Natural killer cell treated with Interleukin-12 subunit alpha and Interleukin-12 subunit beta and Interleukin-15 and Interleukin-18, amount 100 ng/mL, for 72 hours (primary cell): Measurements from ENCODE around the gene RPS15A. TPM values are rescaled to one million over a fixed set of nuclear protein-coding genes. Genes with fewer than 3 reads are reported as not detected.

Experiments
- ATAC-seq, 2 donors: fragments of 150-1000 bp; cut with Tn5 transposase in 1 of 2; sonication (Bioruptor Pico), chemical (Tn5 transposase) in 1 of 2; 2 replicates each; pipeline ENCODE4 v1.10.0; 2021
- DNase-seq: peaks from one replicate; pipeline ENCODE4 v3.0.0; 2022; ENCODE audit warnings: low spot score
- H3K27ac Mint-ChIP-seq, 2 donors: 1 replicate in 1 of 2; 2 replicates in 1 of 2; pipeline ENCODE4 v1.8.0; 2022; ENCODE audit warnings: mixed read lengths in 2 of 2, mild to moderate bottlenecking in 1 of 2, moderate library complexity in 1 of 2
- H3K27me3 Mint-ChIP-seq, 2 donors: 1 replicate in 1 of 2; 2 replicates in 1 of 2; pipeline ENCODE4 v1.8.0; 2022; ENCODE audit warnings: mixed read lengths in 2 of 2
- H3K36me3 Mint-ChIP-seq: one replicate; pipeline ENCODE4 v1.8.0; 2022; ENCODE audit warnings: mixed read lengths
- H3K4me1 Mint-ChIP-seq, 2 donors: 1 replicate in 1 of 2; 2 replicates in 1 of 2; pipeline ENCODE4 v1.8.0; 2022; ENCODE audit warnings: low read depth in 2 of 2, mixed read lengths in 2 of 2, mild to moderate bottlenecking in 1 of 2
- H3K4me3 Mint-ChIP-seq: one replicate; pipeline ENCODE4 v1.8.0; 2022; ENCODE audit warnings: mixed read lengths
- H3K9me3 Mint-ChIP-seq: 2 replicates; pipeline ENCODE4 v1.8.0; 2022; ENCODE audit warnings: mixed read lengths
- total RNA-seq, 2 donors: library from RNA; stranded (reverse); gene quantifications; one replicate each; pipeline ENCODE4 v1.2.3, GENCODE V29; 2022

The RPS15A gene
- 1,000 to 10,000 TPM in 1 of 2 donors, 100 to 1,000 TPM in 1; 497 to 1,038 TPM for total RNA-seq

GRCh38 chr16:18789850-18790706 lies at the start of gene RPS15A:
RPS15A (minus strand) TSS chr16:18790334; CDS start chr16:18789113, 1,221 bp downstream.
- H3K27ac Mint-ChIP-seq, result peak within 1 kb of the TSS; percentile 94 to 98
- peaks cover 45% of the 10 kb centered on the region for H3K36me3 Mint-ChIP-seq
- peaks cover 53 to 54% of the 10 kb centered on the region in 2 donors for H3K4me1 Mint-ChIP-seq
- DNase-seq, result peak; percentile 95
- H3K4me3 Mint-ChIP-seq, result peak within 1 kb of the TSS; percentile 93
- H3K27me3 Mint-ChIP-seq, result no peaks in the 10 kb centered on the region
- peak; percentile 95 to 98 for ATAC-seq
- H3K9me3 Mint-ChIP-seq, result no peaks in the 10 kb centered on the region

GRCh38 chr16:18839555-18839954 lies 49.4 kb upstream of the RPS15A start:
- H3K27ac Mint-ChIP-seq, result no peak overlapping the region
- no peaks in the 10 kb centered on the region for H3K27me3 Mint-ChIP-seq
- no peak overlapping the region for H3K4me3 Mint-ChIP-seq
- ATAC-seq (no peak), DNase-seq (no peak)
- H3K4me1 Mint-ChIP-seq, result peaks cover 3 to 5% of the 10 kb centered on the region in 2 donors
- no peaks in the 10 kb centered on the region for H3K9me3 Mint-ChIP-seq
- peaks cover 55% of the 10 kb centered on the region for H3K36me3 Mint-ChIP-seq

GRCh38 chr16:18836702-18837101 lies 46.6 kb upstream of the RPS15A start:
- no peaks in the 10 kb centered on the region for H3K27me3 Mint-ChIP-seq
- no peak overlapping the region for H3K27ac Mint-ChIP-seq
- no peak for DNase-seq
- peaks cover 3 to 5% of the 10 kb centered on the region in 2 donors for H3K4me1 Mint-ChIP-seq
- H3K36me3 Mint-ChIP-seq, result peaks cover 44% of the 10 kb centered on the region
- no peaks in the 10 kb centered on the region for H3K9me3 Mint-ChIP-seq
- ATAC-seq, result no peak
- no peak overlapping the region for H3K4me3 Mint-ChIP-seq

- Mint-ChIP-seq H3K36me3 (peaks cover 43% of the 10 kb centered on the region), H3K27me3 (no peaks in the 10 kb centered on the region), H3K27ac (no peak overlapping the region), H3K4me1 (peaks cover 3 to 5% of the 10 kb centered on the region in 2 donors), H3K9me3 (no peaks in the 10 kb centered on the region), H3K4me3 (no peak overlapping the region)
- DNase-seq (no peak), ATAC-seq (no peak)
Measured at GRCh38 chr16:18834864-18835263, 44.7 kb upstream of the RPS15A start.

- no peaks in the 10 kb centered on the region for H3K9me3 Mint-ChIP-seq
- no peak overlapping the region for H3K27ac Mint-ChIP-seq
- no peaks in the 10 kb centered on the region for H3K27me3 Mint-ChIP-seq
- H3K36me3 Mint-ChIP-seq, result peaks cover 37% of the 10 kb centered on the region
- DNase-seq (no peak), ATAC-seq (no peak)
- peaks cover 3 to 5% of the 10 kb centered on the region in 2 donors for H3K4me1 Mint-ChIP-seq
- H3K4me3 Mint-ChIP-seq, result no peak overlapping the region
Measured at GRCh38 chr16:18833707-18834505, 43.8 kb upstream of the RPS15A start.

- no peak overlapping the region for H3K4me3 Mint-ChIP-seq
- peaks cover 5 to 7% of the 10 kb centered on the region in 2 donors for H3K4me1 Mint-ChIP-seq
- H3K9me3 Mint-ChIP-seq, result no peaks in the 10 kb centered on the region
- DNase-seq, result no peak
- no peak overlapping the region for H3K27ac Mint-ChIP-seq
- ATAC-seq, result no peak
- peaks cover 36% of the 10 kb centered on the region for H3K36me3 Mint-ChIP-seq
- no peaks in the 10 kb centered on the region for H3K27me3 Mint-ChIP-seq
Measured at GRCh38 chr16:18832613-18833012, 42.5 kb upstream of the RPS15A start.

GRCh38 chr16:18832006-18832405 lies 41.9 kb upstream of the RPS15A start:
- no peak overlapping the region for H3K27ac Mint-ChIP-seq
- peaks cover 32% of the 10 kb centered on the region for H3K36me3 Mint-ChIP-seq
- no peak overlapping the region for H3K4me3 Mint-ChIP-seq
- no peak for ATAC-seq
- no peaks in the 10 kb centered on the region for H3K27me3 Mint-ChIP-seq
- H3K4me1 Mint-ChIP-seq, result peaks cover 5 to 7% of the 10 kb centered on the region in 2 donors
- DNase-seq, result no peak
- no peaks in the 10 kb centered on the region for H3K9me3 Mint-ChIP-seq

- no peak for DNase-seq
- Mint-ChIP-seq H3K27ac (no peak overlapping the region), H3K27me3 (no peaks in the 10 kb centered on the region), H3K9me3 (no peaks in the 10 kb centered on the region), H3K4me3 (no peak overlapping the region), H3K4me1 (peaks cover 4 to 5% of the 10 kb centered on the region in 2 donors), H3K36me3 (peaks cover 21% of the 10 kb centered on the region)
- ATAC-seq, result no peak
Measured at GRCh38 chr16:18829251-18829650, 39.1 kb upstream of the RPS15A start.

- Mint-ChIP-seq H3K4me3 (no peak overlapping the region), H3K27me3 (no peaks in the 10 kb centered on the region), H3K36me3 (peaks cover 15% of the 10 kb centered on the region), H3K27ac (peak overlapping the region; percentile 15 to 31), H3K4me1 (peaks cover 4 to 5% of the 10 kb centered on the region in 2 donors), H3K9me3 (no peaks in the 10 kb centered on the region)
- no peak for ATAC-seq
- DNase-seq, result no peak
Measured at GRCh38 chr16:18827890-18828289, 37.8 kb upstream of the RPS15A start.

- Mint-ChIP-seq H3K36me3 (peaks cover 14% of the 10 kb centered on the region), H3K4me3 (no peak overlapping the region), H3K9me3 (no peaks in the 10 kb centered on the region), H3K27me3 (no peaks in the 10 kb centered on the region), H3K4me1 (peaks cover 7 to 9% of the 10 kb centered on the region in 2 donors), H3K27ac (no peak overlapping the region)
- no peak for ATAC-seq
- DNase-seq, result no peak
Measured at GRCh38 chr16:18816286-18816685, 26.2 kb upstream of the RPS15A start.

- H3K4me1 Mint-ChIP-seq, result no peaks in the 10 kb centered on the region
- H3K4me3 Mint-ChIP-seq, result no peak overlapping the region
- peaks cover 31% of the 10 kb centered on the region for H3K36me3 Mint-ChIP-seq
- H3K27ac Mint-ChIP-seq, result no peak overlapping the region
- H3K27me3 Mint-ChIP-seq, result no peaks in the 10 kb centered on the region
- DNase-seq, result no peak
- no peak for ATAC-seq
- H3K9me3 Mint-ChIP-seq, result no peaks in the 10 kb centered on the region
Measured at GRCh38 chr16:18811925-18812324, 21.8 kb upstream of the RPS15A start.

GRCh38 chr16:18809165-18809564 lies 19.0 kb upstream of the RPS15A start:
- Mint-ChIP-seq H3K27ac (peak overlapping the region in 1 of 2 donors; percentile 0), H3K4me1 (peaks cover 11 to 22% of the 10 kb centered on the region in 2 donors), H3K4me3 (no peak overlapping the region), H3K9me3 (no peaks in the 10 kb centered on the region), H3K36me3 (peaks cover 40% of the 10 kb centered on the region), H3K27me3 (no peaks in the 10 kb centered on the region)
- ATAC-seq (no peak), DNase-seq (no peak)

GRCh38 chr16:18805257-18805773 lies 15.2 kb upstream of the RPS15A start:
- Mint-ChIP-seq H3K27ac (peak overlapping the region; percentile 94 to 95), H3K4me3 (no peak overlapping the region), H3K9me3 (no peaks in the 10 kb centered on the region), H3K36me3 (peaks cover 34% of the 10 kb centered on the region), H3K4me1 (peaks cover 33 to 48% of the 10 kb centered on the region in 2 donors), H3K27me3 (no peaks in the 10 kb centered on the region)
- DNase-seq (no peak), ATAC-seq (no peak)

- no peak for ATAC-seq
- DNase-seq, result no peak
- Mint-ChIP-seq H3K27ac (peak overlapping the region; percentile 94 to 95), H3K36me3 (peaks cover 34% of the 10 kb centered on the region), H3K4me3 (peak overlapping the region; percentile 76), H3K4me1 (peaks cover 41 to 56% of the 10 kb centered on the region in 2 donors), H3K9me3 (no peaks in the 10 kb centered on the region), H3K27me3 (no peaks in the 10 kb centered on the region)
Measured at GRCh38 chr16:18804540-18804939, 14.4 kb upstream of the RPS15A start.
